Uterus (tissue), 4 donors: Measurements from ENCODE around the gene ARSB. TPM values are rescaled to one million over a fixed set of nuclear protein-coding genes. Genes with fewer than 3 reads are reported as not detected.

Experiments used
- DNase-seq, 2 donors: peaks; one replicate each; pipeline ENCODE4 v3.0.0-alpha.2; 2019 to 2020
- H3K27ac ChIP-seq, 2 donors: fragments of 200-600 bp; sonication (generic); 1 replicate in 1 of 2; 2 replicates in 1 of 2; pipeline ENCODE4 v1.5.1; 2016 to 2018
- H3K27me3 ChIP-seq, 2 donors: fragments of 200-600 bp; sonication (generic); one replicate each; pipeline ENCODE4 v1.5.1; 2018 to 2019; ENCODE audit warnings: control low read depth in 1 of 2
- H3K36me3 ChIP-seq, 2 donors: fragments of 200-600 bp; sonication (generic); one replicate each; pipeline ENCODE4 v1.5.1; 2019; ENCODE audit warnings: control low read depth in 1 of 2
- H3K4me1 ChIP-seq, 2 donors: fragments of 200-600 bp; sonication (generic); one replicate each; pipeline ENCODE4 v1.5.1; 2018 to 2019; ENCODE audit warnings: control low read depth in 1 of 2
- H3K4me3 ChIP-seq, 2 donors: fragments of 200-600 bp; sonication (generic); 1 replicate in 1 of 2; 2 replicates in 1 of 2; pipeline ENCODE4 v1.5.1; 2018 to 2019; ENCODE audit warnings: mild to moderate bottlenecking in 1 of 2
- H3K9me3 ChIP-seq, 2 donors: fragments of 200-600 bp; sonication (generic); one replicate each; pipeline ENCODE4 v1.5.1; 2019; ENCODE audit warnings: control low read depth in 1 of 2
- CTCF ChIP-seq, 4 experiments: fragments of 200-600 bp in 2 of 4; fragments of 450-650 bp in 2 of 4; sonication (generic) in 2 of 4; IDR thresholded peaks; one replicate each; pipeline ENCODE4 v1.5.1; 2016 to 2019; ENCODE audit warnings: antibody characterized with exemption in 4 of 4, mild to moderate bottlenecking in 2 of 4, moderate library complexity in 1 of 4
- POLR2A ChIP-seq, 2 donors: fragments of 450-650 bp; IDR thresholded peaks; one replicate each; pipeline ENCODE4 v1.6.1; 2016; ENCODE audit warnings: antibody characterized with exemption in 2 of 2, mild to moderate bottlenecking in 1 of 2, moderate library complexity in 1 of 2
- intact Hi-C: fragments of 100-400 bp; cut with DNase I; formaldehyde crosslinking; loops from one replicate; pipeline ENCODE4 v1.15.1; 2023; ENCODE audit warnings: low total_unique reads
- total RNA-seq, 4 donors: library from RNA; depleted of rRNA in 3 of 4; stranded (reverse); fragments of >200 nt in 3 of 4; gene quantifications; one replicate each; pipeline versions ENCODE4 v1.1.0 to v1.2.4, GENCODE V29; 2014 to 2023
- donor health status: DM: yes; HTN: yes; CAD: no.

Gene ARSB
- total RNA-seq, 4 donors from 2014 or later = 10.0 to 22.7 (median 15.1) TPM

- Histone ChIP-seq H3K36me3 (no peaks in the 10 kb centered on the region), H3K4me1 (no peaks in the 10 kb centered on the region), H3K27me3 (no peaks in the 10 kb centered on the region), H3K4me3 (no peak overlapping the region), H3K9me3 (no peaks in the 10 kb centered on the region), H3K27ac (no peak overlapping the region)
- peak in 1 of 2 donors; percentile 32 for DNase-seq
- intact Hi-C loops = no loop called here
- TF ChIP-seq CTCF (IDR thresholded peaks at IDR 0.05) = peak; percentile 16 to 46 (median 34)
- no peak for TF ChIP-seq POLR2A (IDR thresholded peaks at IDR 0.05)
Measured at GRCh38 chr5:78920604-78921003, 64.5 kb downstream of the ARSB start.

- intact Hi-C loops = no loop called here
- Histone ChIP-seq H3K9me3 (no peaks in the 10 kb centered on the region), H3K27ac (no peak overlapping the region), H3K4me1 (no peaks in the 10 kb centered on the region), H3K4me3 (no peak overlapping the region), H3K36me3 (no peaks in the 10 kb centered on the region), H3K27me3 (no peaks in the 10 kb centered on the region)
- TF ChIP-seq CTCF (IDR thresholded peaks at IDR 0.05) = no peak
- no peak for TF ChIP-seq POLR2A (IDR thresholded peaks at IDR 0.05)
- no peak for DNase-seq
Measured at GRCh38 chr5:78919796-78920195, 65.3 kb downstream of the ARSB start.

GRCh38 chr5:78916044-78916443 is 69.1 kb downstream of the ARSB start:
- peak in 1 of 2 donors; percentile 27 for DNase-seq
- H3K9me3 ChIP-seq = no peaks in the 10 kb centered on the region
- TF ChIP-seq POLR2A (IDR thresholded peaks at IDR 0.05) = no peak
- TF ChIP-seq CTCF (IDR thresholded peaks at IDR 0.05) = no peak
- H3K27ac ChIP-seq = peak overlapping the region; percentile 41 to 60
- no peak overlapping the region for H3K4me3 ChIP-seq
- H3K27me3 ChIP-seq = no peaks in the 10 kb centered on the region
- no peaks in the 10 kb centered on the region for H3K4me1 ChIP-seq
- H3K36me3 ChIP-seq = no peaks in the 10 kb centered on the region
- intact Hi-C loops = no loop called here

GRCh38 chr5:78915170-78915569 is 69.9 kb downstream of the ARSB start:
- no peaks in the 10 kb centered on the region for H3K4me1 ChIP-seq
- H3K9me3 ChIP-seq = no peaks in the 10 kb centered on the region
- TF ChIP-seq CTCF (IDR thresholded peaks at IDR 0.05) (no peak), POLR2A (IDR thresholded peaks at IDR 0.05) (no peak)
- H3K36me3 ChIP-seq = no peaks in the 10 kb centered on the region
- no peaks in the 10 kb centered on the region for H3K27me3 ChIP-seq
- intact Hi-C loops = no loop called here
- no peak overlapping the region for H3K4me3 ChIP-seq
- DNase-seq = no peak
- H3K27ac ChIP-seq = peak overlapping the region in 1 of 2 donors; percentile 22

GRCh38 chr5:78912811-78913210 is 72.3 kb downstream of the ARSB start:
- no peaks in the 10 kb centered on the region for H3K27me3 ChIP-seq
- H3K27ac ChIP-seq = peak overlapping the region; percentile 59 to 74
- TF ChIP-seq CTCF (IDR thresholded peaks at IDR 0.05) (no peak), POLR2A (IDR thresholded peaks at IDR 0.05) (no peak)
- peak; percentile 31 to 61 for DNase-seq
- peaks cover 3 to 8% of the 10 kb centered on the region in 2 donors for H3K4me1 ChIP-seq
- no peaks in the 10 kb centered on the region for H3K36me3 ChIP-seq
- H3K9me3 ChIP-seq = no peaks in the 10 kb centered on the region
- intact Hi-C loops = no loop called here
- H3K4me3 ChIP-seq = peak overlapping the region in 1 of 2 donors; percentile 12
